BLaER1 treated with 17β-estradiol and CSF1 and Interleukin-3, amounts not matched to agents 10 nM and 100 nM (cell line): ENCODE measurements around the gene MAD2L2.

Experiments used
- H3K27ac ChIP-seq, 11 experiments: shearing (Covaris generic); formaldehyde crosslinking; 2 replicates each; pipeline ENCODE4 v1.8.1; 2022
- H3K27me3 ChIP-seq, 11 experiments: shearing (Covaris generic); formaldehyde crosslinking; 2 replicates each; pipeline ENCODE4 v1.8.1; 2022
- H3K36me3 ChIP-seq, 11 experiments: shearing (Covaris generic); formaldehyde crosslinking; 2 replicates each; pipeline ENCODE4 v1.8.1; 2022
- H3K4me1 ChIP-seq, 10 experiments: shearing (Covaris generic); formaldehyde crosslinking; 2 replicates each; pipeline ENCODE4 v1.8.1; 2022
- H3K4me2 ChIP-seq, 11 experiments: shearing (Covaris generic); formaldehyde crosslinking; 2 replicates each; pipeline ENCODE4 v1.8.1; 2022
- H3K4me3 ChIP-seq, 10 experiments: shearing (Covaris generic); formaldehyde crosslinking; 2 replicates each; pipeline ENCODE4 v1.8.1; 2022
- H3K9ac ChIP-seq, 11 experiments: shearing (Covaris generic); formaldehyde crosslinking; 2 replicates each; pipeline ENCODE4 v1.8.1; 2022
- H3K9me3 ChIP-seq, 11 experiments: shearing (Covaris generic); formaldehyde crosslinking; replicated peaks in 1 of 11; 2 replicates each; pipeline ENCODE4 v1.8.1; 2022
- H4K20me1 ChIP-seq, 11 experiments: shearing (Covaris generic); formaldehyde crosslinking; 2 replicates each; pipeline ENCODE4 v1.8.1; 2022
- Cebpa-rat ChIP-seq, 11 experiments: shearing (Covaris generic); IDR thresholded peaks; 2 replicates each; pipeline ENCODE4 v1.8.1; 2022

MAD2L2 gene

DNA sequence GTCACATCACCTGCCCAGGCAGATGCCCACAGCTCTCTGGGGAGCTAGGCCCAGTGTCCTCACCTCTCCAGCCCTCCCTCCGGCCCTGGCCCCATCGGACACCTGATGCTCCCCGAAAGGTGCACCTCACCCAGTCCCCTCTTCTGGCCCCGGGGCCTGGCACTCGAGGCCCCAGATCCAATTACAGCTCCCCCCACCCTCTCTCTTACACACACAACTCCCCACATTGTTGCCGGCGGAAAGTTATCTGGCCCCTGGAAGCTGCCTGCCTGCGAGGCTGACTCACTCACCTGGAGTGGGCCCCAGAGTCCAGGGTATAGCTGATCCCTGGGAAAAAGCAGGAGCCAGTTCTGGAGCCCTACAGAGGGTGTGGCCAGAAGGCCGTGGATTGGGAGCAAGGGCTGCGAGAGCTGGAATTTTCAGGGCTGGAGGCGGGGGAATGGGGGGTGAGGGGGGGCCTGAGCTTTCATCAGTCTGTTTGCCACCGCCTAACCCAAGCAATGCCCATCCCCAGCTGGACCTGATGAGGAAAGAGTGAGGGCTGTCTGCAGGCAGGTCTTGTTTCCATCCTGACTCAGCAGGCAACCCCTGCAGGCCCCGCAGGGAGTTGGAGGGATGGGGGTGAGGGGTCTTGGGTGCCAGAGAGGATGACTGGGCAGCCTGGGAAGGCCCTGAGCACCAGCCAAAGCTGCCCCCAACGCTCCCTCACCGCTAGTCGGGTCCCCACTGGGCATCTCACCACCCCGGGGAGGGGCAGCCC is 27.7 kb downstream of the MAD2L2 start:
- H3K27me3 ChIP-seq, result peaks cover 20 to 63% (median 44%) of the 10 kb centered on the region in 11 experiments

DNA sequence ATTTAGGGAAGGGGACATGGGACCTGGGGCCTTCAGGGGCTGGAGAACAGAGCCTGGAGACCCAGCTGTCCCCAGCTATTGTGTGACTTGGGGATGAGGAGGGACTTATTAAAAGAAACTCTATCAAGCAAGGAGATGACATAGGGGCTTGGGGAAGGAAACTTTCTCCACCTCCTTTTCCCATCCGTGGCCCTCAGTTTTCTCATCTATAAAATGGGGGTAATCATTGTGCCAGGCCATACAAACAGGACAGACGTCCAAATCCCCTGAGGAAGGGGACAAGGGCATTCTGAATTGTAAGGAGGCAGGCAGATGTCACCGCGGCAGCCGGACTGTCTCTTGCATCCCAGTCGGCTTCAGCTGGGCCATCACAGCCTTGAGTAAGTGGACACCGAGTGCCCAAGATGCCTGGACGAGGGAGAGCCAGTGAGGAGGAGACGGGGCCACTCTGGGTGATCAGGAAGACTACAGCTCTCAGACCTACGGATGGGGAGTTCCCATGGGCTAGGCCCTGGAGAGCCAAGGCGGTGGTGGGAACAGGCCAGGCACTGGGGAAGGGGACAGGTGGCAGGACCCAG is 28.7 kb downstream of the MAD2L2 start:
- Histone ChIP-seq H3K27ac (no peak overlapping the region), H4K20me1 (peaks cover 0 to 12% (median 0%) of the 10 kb centered on the region in 11 experiments; a peak in 5 of 22 replicates), H3K9me3 (no peaks in the 10 kb centered on the region), H3K4me2 (peak overlapping the region in 4 of 11 experiments; percentile 2 to 27 (median 12); a peak in 6 of 22 replicates), H3K36me3 (peaks cover 0 to 9% (median 0%) of the 10 kb centered on the region in 11 experiments; a peak in 5 of 22 replicates), H3K27me3 (peaks cover 20 to 63% (median 44%) of the 10 kb centered on the region in 11 experiments), H3K4me3 (no peak overlapping the region), H3K4me1 (peaks cover 10 to 48% (median 24%) of the 10 kb centered on the region in 10 experiments), H3K9ac (0 out of 22 replicates have a peak overlapping the region, but pooled peaks of 1 of the 11 experiments have one; percentile 7)
- TF ChIP-seq Cebpa-rat (IDR thresholded peaks at IDR 0.05), result no peak

More for the DNA sequence above, 27.7 kb downstream of the MAD2L2 start:
- peak overlapping the region in 2 of 11 experiments; percentile 7 to 33; a peak in 2 of 22 replicates for H3K9ac ChIP-seq
- no peaks in the 10 kb centered on the region for H3K9me3 ChIP-seq
- H3K36me3 ChIP-seq, result peaks cover 0 to 12% (median 0%) of the 10 kb centered on the region in 11 experiments; a peak in 6 of 22 replicates
- H3K27ac ChIP-seq, result no peak overlapping the region
- no peak for TF ChIP-seq Cebpa-rat (IDR thresholded peaks at IDR 0.05)
- peaks cover 0 to 12% (median 0%) of the 10 kb centered on the region in 11 experiments; a peak in 5 of 22 replicates for H4K20me1 ChIP-seq
- peaks cover 10 to 57% (median 28%) of the 10 kb centered on the region in 10 experiments for H3K4me1 ChIP-seq
- H3K4me2 ChIP-seq, result peak overlapping the region in 9 of 11 experiments; percentile 80 to 96 (median 88); a peak in 13 of 22 replicates
- peak overlapping the region in 1 of 10 experiments; percentile 58; a peak in 2 of 20 replicates for H3K4me3 ChIP-seq

DNA sequence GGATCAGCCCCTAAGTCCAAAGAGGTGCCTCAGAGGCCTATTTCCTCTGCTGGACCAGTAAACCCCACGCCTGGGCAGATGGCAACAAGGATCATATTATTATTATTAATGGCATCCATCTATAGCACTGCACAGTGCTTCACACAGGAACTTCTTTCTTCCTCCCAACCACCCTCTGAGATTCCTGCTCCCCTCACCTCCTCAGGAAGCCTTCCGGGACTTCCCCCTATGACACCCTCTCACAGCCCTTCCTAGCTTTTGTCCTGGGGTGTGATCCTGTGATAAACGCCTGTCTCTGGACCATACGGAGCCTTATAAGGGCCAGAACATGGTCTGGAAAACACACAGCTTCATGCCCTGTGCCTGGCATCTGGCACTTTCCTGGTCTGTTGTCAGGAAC is 29.9 kb downstream of the MAD2L2 start:
- no peaks in the 10 kb centered on the region for H3K36me3 ChIP-seq
- no peak overlapping the region for H3K4me3 ChIP-seq
- no peak for TF ChIP-seq Cebpa-rat (IDR thresholded peaks at IDR 0.05)
- H4K20me1 ChIP-seq, result peaks cover 0 to 14% (median 0%) of the 10 kb centered on the region in 11 experiments; a peak in 6 of 22 replicates
- H3K27me3 ChIP-seq, result peaks cover 20 to 63% (median 44%) of the 10 kb centered on the region in 11 experiments
- no peak overlapping the region for H3K27ac ChIP-seq
- peak overlapping the region in 1 of 11 experiments; percentile 0; a peak in 1 of 22 replicates for H3K9ac ChIP-seq
- peak overlapping the region; percentile 12 to 77 (median 59); a peak in 15 of 22 replicates for H3K4me2 ChIP-seq
- H3K4me1 ChIP-seq, result peaks cover 9 to 46% (median 24%) of the 10 kb centered on the region in 10 experiments
- H3K9me3 ChIP-seq, result no peaks in the 10 kb centered on the region

DNA sequence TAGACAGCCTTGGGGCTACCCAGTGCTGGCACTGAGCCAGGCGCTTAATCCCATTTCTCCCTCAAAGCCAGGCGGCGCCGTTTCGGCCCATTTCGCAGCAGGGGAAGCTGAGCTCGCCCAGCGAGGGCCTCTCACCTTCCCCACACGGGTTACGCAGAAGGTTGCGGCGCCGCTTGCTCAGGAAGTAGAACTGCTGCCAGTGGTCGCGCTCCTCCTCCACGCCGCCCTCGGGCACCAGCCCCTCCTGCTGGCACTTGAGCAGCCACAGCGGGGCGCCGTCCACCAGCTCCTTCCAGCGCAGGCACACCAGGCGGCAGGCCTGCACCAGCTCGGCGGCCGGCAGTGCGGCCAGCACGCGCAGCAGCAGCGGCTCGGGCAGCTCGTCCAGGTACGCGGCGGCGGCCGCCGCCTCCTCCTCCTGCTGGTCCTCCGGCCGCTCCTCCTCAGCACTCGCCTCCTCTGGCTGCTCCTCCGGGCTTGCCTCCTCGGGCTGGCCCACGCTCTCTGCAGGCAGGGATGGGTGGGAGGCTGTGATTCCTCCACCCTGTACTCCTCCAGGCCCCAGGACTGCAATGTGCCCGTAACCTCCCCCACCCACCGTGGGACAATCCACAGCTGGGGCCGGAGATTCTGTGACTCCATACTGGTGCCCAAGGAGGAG is 30.5 kb downstream of the MAD2L2 start:
- Histone ChIP-seq H3K4me1 (peaks cover 3 to 40% (median 19%) of the 10 kb centered on the region in 10 experiments), H3K36me3 (no peaks in the 10 kb centered on the region), H3K27me3 (peaks cover 20 to 60% (median 44%) of the 10 kb centered on the region in 11 experiments), H4K20me1 (peaks cover 0 to 16% (median 0%) of the 10 kb centered on the region in 11 experiments; a peak in 6 of 22 replicates), H3K9ac (peak overlapping the region in 1 of 11 experiments; percentile 0; a peak in 1 of 22 replicates), H3K4me3 (peak overlapping the region in 2 of 10 experiments; percentile 3 to 37; a peak in 2 of 20 replicates), H3K27ac (no peak overlapping the region), H3K9me3 (no peaks in the 10 kb centered on the region), H3K4me2 (peak overlapping the region; percentile 12 to 77 (median 59); a peak in 21 of 22 replicates)
- no peak for TF ChIP-seq Cebpa-rat (IDR thresholded peaks at IDR 0.05)

DNA sequence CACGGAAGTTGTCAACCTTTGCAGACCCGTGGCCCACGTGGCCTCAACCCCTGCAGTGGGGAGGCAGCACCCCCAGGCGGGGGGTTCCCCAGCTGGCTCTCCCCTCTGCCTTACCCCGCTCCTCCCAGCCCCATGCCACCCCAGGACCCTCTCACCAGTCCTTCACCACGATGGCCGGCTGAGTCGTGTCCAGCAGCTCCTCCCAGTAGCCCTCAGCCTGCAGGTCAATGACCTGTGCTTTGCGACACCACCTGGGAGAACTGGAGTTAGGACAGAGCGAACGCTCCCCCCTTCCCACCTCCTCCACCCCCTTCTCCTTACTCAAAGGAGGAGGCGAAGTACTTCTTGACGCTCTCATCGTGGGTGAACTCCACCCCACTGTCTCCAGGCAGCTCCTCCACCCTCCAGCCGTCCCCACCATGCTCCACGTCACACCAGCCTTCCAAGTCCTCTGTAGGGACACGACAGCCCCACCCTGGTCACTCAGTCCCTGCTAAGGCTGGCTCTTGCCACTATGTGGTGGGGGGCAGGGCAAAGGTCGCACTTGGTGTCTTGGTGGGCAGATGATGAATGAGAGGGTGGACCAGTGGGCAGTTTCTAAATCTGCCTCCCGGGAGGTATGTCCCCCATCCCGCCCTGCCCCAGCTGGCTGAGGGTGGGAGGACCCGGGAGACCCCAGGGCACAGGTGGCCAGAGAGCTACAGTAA is 31.2 kb downstream of the MAD2L2 start:
- Histone ChIP-seq H3K4me3 (peak overlapping the region in 2 of 10 experiments; percentile 3 to 37; a peak in 2 of 20 replicates), H3K4me2 (peak overlapping the region; percentile 12 to 77 (median 59); a peak in 20 of 22 replicates), H3K27me3 (peaks cover 20 to 54% (median 44%) of the 10 kb centered on the region in 11 experiments), H3K4me1 (peaks cover 0 to 37% (median 15%) of the 10 kb centered on the region in 10 experiments; a peak in 17 of 20 replicates), H3K36me3 (no peaks in the 10 kb centered on the region), H3K9me3 (no peaks in the 10 kb centered on the region), H3K9ac (no peak overlapping the region), H4K20me1 (peaks cover 0 to 16% (median 0%) of the 10 kb centered on the region in 11 experiments; a peak in 2 of 22 replicates), H3K27ac (no peak overlapping the region)
- TF ChIP-seq Cebpa-rat (IDR thresholded peaks at IDR 0.05), result no peak

DNA sequence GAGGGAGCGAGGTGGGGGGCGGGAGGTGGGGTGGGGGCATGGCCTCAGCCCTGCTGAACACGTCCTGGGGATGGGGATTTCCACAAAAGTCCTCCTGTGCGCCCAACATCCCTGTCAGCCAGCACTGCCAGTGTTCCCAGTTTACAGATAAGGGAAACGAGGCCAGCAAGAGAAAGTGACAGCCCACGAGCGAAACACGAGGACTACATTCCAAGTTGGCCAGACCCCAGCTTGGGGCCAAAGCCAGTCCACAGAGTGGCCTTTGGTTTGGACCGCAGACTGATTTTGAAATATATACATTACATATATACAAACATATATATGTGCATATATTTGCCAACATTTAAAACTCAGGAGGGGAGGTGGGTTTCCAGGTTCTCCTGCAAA is 31.7 kb downstream of the MAD2L2 start:
- Histone ChIP-seq H3K36me3 (no peaks in the 10 kb centered on the region), H3K9me3 (no peaks in the 10 kb centered on the region), H3K27me3 (peaks cover 17 to 51% (median 41%) of the 10 kb centered on the region in 11 experiments), H4K20me1 (peaks cover 0 to 16% (median 0%) of the 10 kb centered on the region in 11 experiments; a peak in 2 of 22 replicates), H3K4me1 (peaks cover 0 to 37% (median 15%) of the 10 kb centered on the region in 10 experiments; a peak in 17 of 20 replicates), H3K4me3 (no peak overlapping the region), H3K27ac (no peak overlapping the region), H3K4me2 (no peak overlapping the region), H3K9ac (no peak overlapping the region)
- TF ChIP-seq Cebpa-rat (IDR thresholded peaks at IDR 0.05), result no peak

DNA sequence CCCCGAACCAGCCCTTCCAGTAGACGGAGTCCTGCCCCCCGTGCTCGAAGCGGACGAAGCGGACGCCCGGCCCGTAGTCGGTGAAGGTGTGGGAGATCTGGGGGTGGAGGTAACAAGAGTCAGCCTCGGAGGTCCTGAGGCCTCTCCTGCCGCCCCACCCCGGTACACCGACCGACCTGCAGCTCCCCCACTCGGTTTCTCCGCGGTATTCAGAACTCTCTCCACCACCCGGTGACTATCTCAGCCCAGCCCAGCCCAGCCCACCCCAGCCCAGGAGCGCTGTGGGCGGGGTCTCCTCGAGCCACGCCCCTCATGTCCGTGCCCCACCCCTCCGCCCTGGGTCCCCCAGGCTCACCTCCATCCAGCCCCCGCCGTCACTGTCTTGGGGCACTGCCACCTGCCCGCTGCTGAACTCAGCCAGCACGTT is 32.2 kb downstream of the MAD2L2 start:
- H3K4me2 ChIP-seq, result no peak overlapping the region
- H3K4me3 ChIP-seq, result no peak overlapping the region
- H3K27ac ChIP-seq, result no peak overlapping the region

DNA sequence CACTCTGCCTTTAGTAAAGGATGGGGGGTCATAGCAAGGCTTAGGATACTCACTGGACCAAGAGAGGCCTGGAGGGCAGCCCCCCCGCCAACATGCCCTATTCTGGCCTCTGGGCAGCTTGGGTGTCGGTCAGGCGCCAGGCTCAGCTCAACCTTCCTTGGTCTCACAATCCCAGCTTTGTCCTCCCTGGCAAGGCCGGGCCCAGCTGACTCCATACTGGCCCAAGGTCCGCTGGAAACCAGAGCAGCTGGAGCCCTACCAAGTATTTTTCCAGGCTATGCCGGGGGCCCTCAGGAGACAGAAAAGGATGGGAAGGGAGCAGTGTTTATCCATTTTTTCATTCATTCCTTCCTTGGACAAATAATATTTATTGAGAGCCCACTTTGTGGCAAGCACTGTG is 32.9 kb downstream of the MAD2L2 start:
- Histone ChIP-seq H3K27ac (no peak overlapping the region), H3K9me3 (no peaks in the 10 kb centered on the region), H4K20me1 (peaks cover 0 to 12% (median 0%) of the 10 kb centered on the region in 11 experiments; a peak in 2 of 22 replicates), H3K4me2 (no peak overlapping the region), H3K4me1 (peaks cover 0 to 28% (median 13%) of the 10 kb centered on the region in 10 experiments; a peak in 17 of 20 replicates), H3K36me3 (no peaks in the 10 kb centered on the region), H3K27me3 (peaks cover 9 to 39% (median 30%) of the 10 kb centered on the region in 11 experiments; a peak in 19 of 22 replicates), H3K4me3 (no peak overlapping the region), H3K9ac (no peak overlapping the region)
- no peak for TF ChIP-seq Cebpa-rat (IDR thresholded peaks at IDR 0.05)

More for the DNA sequence above, 32.2 kb downstream of the MAD2L2 start:
- H3K4me1 ChIP-seq, result peaks cover 0 to 33% (median 13%) of the 10 kb centered on the region in 10 experiments; a peak in 17 of 20 replicates
- peaks cover 0 to 13% (median 0%) of the 10 kb centered on the region in 11 experiments; a peak in 2 of 22 replicates for H4K20me1 ChIP-seq
- no peak overlapping the region for H3K9ac ChIP-seq
- peaks cover 12 to 46% (median 36%) of the 10 kb centered on the region in 11 experiments for H3K27me3 ChIP-seq
- no peaks in the 10 kb centered on the region for H3K36me3 ChIP-seq
- TF ChIP-seq Cebpa-rat (IDR thresholded peaks at IDR 0.05), result no peak
- H3K9me3 ChIP-seq, result no peaks in the 10 kb centered on the region
